Ishikawa (cell line): Measurements from ENCODE around the gene THADA.

Experiments used
- CEBPB ChIP-seq: IDR thresholded peaks from 2 replicates; pipeline ENCODE4 v1.6.1; 2012
- CREB1 ChIP-seq: IDR thresholded peaks from 2 replicates; pipeline ENCODE4 v1.6.1; 2012; ENCODE audit warnings: low read depth
- EP300 ChIP-seq: IDR thresholded peaks from 2 replicates; pipeline ENCODE4 v1.6.1; 2012; ENCODE audit warnings: borderline replicate concordance
- MAX ChIP-seq: IDR thresholded peaks from 2 replicates; pipeline ENCODE4 v1.6.1; 2012
- RAD21 ChIP-seq: IDR thresholded peaks from 2 replicates; pipeline ENCODE4 v1.6.1; 2012; ENCODE audit warnings: low read depth
- REST ChIP-seq: IDR thresholded peaks from 2 replicates; pipeline ENCODE4 v1.6.1; 2012; ENCODE audit warnings: low read depth, mild to moderate bottlenecking
- TAF1 ChIP-seq: IDR thresholded peaks from 2 replicates; pipeline ENCODE4 v1.6.1; 2012; ENCODE audit warnings: low read depth, mild to moderate bottlenecking
- TCF12 ChIP-seq: IDR thresholded peaks from 2 replicates; pipeline ENCODE4 v1.6.1; 2012; ENCODE audit warnings: low read depth
- YY1 ChIP-seq: IDR thresholded peaks from 2 replicates; pipeline ENCODE4 v1.6.1; 2012; ENCODE audit warnings: low read depth

- TF ChIP-seq RAD21 (no peak), EP300 (no peak), CREB1 (no peak), YY1 (no peak), TAF1 (no peak), TCF12 (no peak), REST (no peak), MAX (no peak), CEBPB (no peak)
Observed at GRCh38 chr2:43478412-43479086, 117.3 kb downstream of the THADA start.
